Ishikawa (cell line): ENCODE measurements around the gene CINP.

Experiments used
- CEBPB ChIP-seq: IDR thresholded peaks from 2 replicates; pipeline ENCODE4 v1.6.1; 2012
- CREB1 ChIP-seq: IDR thresholded peaks from 2 replicates; pipeline ENCODE4 v1.6.1; 2012; ENCODE audit warnings: low read depth
- EGR1 ChIP-seq: IDR thresholded peaks from 2 replicates; pipeline ENCODE4 v1.6.1; 2012
- EP300 ChIP-seq: IDR thresholded peaks from 2 replicates; pipeline ENCODE4 v1.6.1; 2012; ENCODE audit warnings: borderline replicate concordance
- FOXM1 ChIP-seq: IDR thresholded peaks from 2 replicates; pipeline ENCODE4 v1.6.1; 2012; ENCODE audit warnings: low read depth, borderline replicate concordance
- NFIC ChIP-seq: IDR thresholded peaks from 2 replicates; pipeline ENCODE4 v1.6.1; 2012
- RAD21 ChIP-seq: IDR thresholded peaks from 2 replicates; pipeline ENCODE4 v1.6.1; 2012; ENCODE audit warnings: low read depth
- TAF1 ChIP-seq: IDR thresholded peaks from 2 replicates; pipeline ENCODE4 v1.6.1; 2012; ENCODE audit warnings: low read depth, mild to moderate bottlenecking
- TCF12 ChIP-seq: IDR thresholded peaks from 2 replicates; pipeline ENCODE4 v1.6.1; 2012; ENCODE audit warnings: low read depth
- TEAD4 ChIP-seq: IDR thresholded peaks from 2 replicates; pipeline ENCODE4 v1.6.1; 2012
- YY1 ChIP-seq: IDR thresholded peaks from 2 replicates; pipeline ENCODE4 v1.6.1; 2012; ENCODE audit warnings: low read depth
- ZBTB7A ChIP-seq: IDR thresholded peaks from 2 replicates; pipeline ENCODE4 v1.6.1; 2012; ENCODE audit warnings: low read depth
- TF ChIP-seq, protein P1 (sequence below): IDR thresholded peaks from 2 replicates; pipeline ENCODE4 v1.6.1; 2012; ENCODE audit warnings: low read depth, mild to moderate bottlenecking
- TF ChIP-seq, protein P2 (sequence below): IDR thresholded peaks from 2 replicates; pipeline ENCODE4 v1.6.1; 2012
- TF ChIP-seq, protein P3 (sequence below): IDR thresholded peaks from 2 replicates; pipeline ENCODE4 v1.6.1; 2012

CINP gene

DNA sequence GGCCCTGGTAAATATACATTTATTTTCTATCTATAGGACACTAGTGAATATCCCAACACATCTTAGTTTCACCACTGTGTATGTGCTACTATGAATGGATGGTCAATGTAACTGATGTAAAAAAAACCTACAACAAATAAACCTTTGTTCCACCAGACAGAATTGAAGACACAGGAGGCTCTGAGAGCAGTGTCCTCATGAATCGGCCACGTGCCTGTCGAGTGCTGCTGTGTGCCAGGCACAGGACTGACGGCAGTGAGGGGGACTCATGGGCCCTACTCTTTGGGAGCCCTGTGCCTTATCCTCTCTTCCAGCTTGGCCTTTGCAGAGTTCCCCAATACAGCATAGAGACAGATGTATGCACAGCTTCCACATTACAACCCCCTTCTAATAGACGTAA, 18.2 kb downstream of the CINP start:
- TF ChIP-seq EGR1 (no peak), RAD21 (no peak), FOXM1 (no peak), CEBPB (no peak), ZBTB7A (no peak), TEAD4 (no peak), TAF1 (no peak), NFIC (no peak), TCF12 (no peak), EP300 (no peak), YY1 (no peak), CREB1 (no peak)
- TF ChIP-seq, protein P1, sequence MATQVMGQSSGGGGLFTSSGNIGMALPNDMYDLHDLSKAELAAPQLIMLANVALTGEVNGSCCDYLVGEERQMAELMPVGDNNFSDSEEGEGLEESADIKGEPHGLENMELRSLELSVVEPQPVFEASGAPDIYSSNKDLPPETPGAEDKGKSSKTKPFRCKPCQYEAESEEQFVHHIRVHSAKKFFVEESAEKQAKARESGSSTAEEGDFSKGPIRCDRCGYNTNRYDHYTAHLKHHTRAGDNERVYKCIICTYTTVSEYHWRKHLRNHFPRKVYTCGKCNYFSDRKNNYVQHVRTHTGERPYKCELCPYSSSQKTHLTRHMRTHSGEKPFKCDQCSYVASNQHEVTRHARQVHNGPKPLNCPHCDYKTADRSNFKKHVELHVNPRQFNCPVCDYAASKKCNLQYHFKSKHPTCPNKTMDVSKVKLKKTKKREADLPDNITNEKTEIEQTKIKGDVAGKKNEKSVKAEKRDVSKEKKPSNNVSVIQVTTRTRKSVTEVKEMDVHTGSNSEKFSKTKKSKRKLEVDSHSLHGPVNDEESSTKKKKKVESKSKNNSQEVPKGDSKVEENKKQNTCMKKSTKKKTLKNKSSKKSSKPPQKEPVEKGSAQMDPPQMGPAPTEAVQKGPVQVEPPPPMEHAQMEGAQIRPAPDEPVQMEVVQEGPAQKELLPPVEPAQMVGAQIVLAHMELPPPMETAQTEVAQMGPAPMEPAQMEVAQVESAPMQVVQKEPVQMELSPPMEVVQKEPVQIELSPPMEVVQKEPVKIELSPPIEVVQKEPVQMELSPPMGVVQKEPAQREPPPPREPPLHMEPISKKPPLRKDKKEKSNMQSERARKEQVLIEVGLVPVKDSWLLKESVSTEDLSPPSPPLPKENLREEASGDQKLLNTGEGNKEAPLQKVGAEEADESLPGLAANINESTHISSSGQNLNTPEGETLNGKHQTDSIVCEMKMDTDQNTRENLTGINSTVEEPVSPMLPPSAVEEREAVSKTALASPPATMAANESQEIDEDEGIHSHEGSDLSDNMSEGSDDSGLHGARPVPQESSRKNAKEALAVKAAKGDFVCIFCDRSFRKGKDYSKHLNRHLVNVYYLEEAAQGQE, result no peak
- TF ChIP-seq, protein P2, sequence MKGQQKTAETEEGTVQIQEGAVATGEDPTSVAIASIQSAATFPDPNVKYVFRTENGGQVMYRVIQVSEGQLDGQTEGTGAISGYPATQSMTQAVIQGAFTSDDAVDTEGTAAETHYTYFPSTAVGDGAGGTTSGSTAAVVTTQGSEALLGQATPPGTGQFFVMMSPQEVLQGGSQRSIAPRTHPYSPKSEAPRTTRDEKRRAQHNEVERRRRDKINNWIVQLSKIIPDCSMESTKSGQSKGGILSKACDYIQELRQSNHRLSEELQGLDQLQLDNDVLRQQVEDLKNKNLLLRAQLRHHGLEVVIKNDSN, result no peak
- TF ChIP-seq, protein P3, sequence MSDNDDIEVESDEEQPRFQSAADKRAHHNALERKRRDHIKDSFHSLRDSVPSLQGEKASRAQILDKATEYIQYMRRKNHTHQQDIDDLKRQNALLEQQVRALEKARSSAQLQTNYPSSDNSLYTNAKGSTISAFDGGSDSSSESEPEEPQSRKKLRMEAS, result no peak

DNA sequence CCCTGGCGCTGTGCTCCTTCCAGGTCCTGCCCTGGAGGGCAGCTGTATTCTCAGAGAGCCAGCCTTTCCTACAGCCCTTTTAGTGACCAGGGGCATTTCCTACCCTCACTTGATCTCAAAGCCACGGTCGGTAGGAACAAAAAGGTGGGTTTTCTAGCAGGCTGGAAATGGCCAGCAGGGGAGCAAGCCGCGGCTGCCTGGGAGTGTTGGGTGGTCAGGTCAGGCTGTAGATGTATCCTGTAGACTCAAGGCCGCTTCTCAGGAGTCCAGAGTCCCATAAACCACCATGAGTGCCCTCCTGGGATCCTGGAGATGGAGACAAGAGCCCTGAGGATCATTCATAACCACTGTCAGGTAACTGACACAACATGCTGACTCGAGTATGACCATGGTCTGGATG, 18.6 kb downstream of the CINP start:
- TF ChIP-seq TAF1, result no peak
- TF ChIP-seq, protein P2, result no peak
- no peak for TF ChIP-seq EGR1
- TF ChIP-seq, protein P1, result no peak

DNA sequence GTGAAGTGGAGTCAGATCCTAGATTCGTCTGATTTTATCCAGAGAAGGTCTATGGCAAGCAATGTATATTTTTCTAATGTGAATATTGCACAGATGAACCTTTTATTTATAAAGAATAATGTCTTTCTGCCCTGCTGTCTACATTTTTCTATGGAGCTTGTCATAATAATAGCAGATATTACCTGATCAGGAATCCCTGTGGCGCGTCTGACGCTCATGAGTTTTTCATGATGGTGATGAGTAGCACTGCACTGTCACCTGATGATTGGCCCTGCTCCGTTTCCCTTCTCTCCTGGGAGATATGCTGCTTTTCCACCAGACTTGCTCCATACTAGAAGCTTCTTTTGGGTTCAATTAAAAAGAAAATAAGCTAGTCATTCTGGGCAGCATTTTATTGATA, 20.5 kb downstream of the CINP start:
- TF ChIP-seq, protein P3, result no peak
- no peak for TF ChIP-seq CREB1
- no peak for TF ChIP-seq FOXM1
- TF ChIP-seq YY1, result no peak
- TF ChIP-seq TAF1, result no peak
- no peak for TF ChIP-seq EGR1
- no peak for TF ChIP-seq ZBTB7A
- TF ChIP-seq, protein P2, result no peak
- TF ChIP-seq, protein P1, result no peak
- no peak for TF ChIP-seq NFIC
- no peak for TF ChIP-seq TEAD4
- TF ChIP-seq EP300, result no peak
- TF ChIP-seq TCF12, result no peak
- TF ChIP-seq RAD21, result no peak

DNA sequence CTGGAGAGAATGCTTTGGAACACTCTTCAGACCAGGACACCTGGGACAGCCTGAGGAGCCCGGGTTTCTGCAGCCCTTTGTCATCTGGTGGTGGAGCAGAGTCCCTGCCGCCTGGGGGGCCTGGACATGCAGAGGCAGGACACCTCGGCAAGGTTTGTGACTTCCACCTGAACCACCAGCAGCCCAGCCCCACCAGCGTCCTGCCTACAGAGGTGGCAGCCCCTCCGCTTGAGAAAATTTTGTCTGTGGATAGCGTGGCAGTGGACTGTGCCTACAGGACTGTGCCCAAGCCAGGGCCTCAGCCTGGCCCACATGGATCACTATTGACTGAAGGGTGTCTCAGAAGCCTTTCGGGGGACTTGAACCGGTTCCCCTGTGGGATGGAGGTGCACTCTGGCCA, 21.1 kb downstream of the CINP start:
- TF ChIP-seq, protein P2, result no peak
- TF ChIP-seq, protein P1, result no peak
- TF ChIP-seq ZBTB7A, result no peak
- no peak for TF ChIP-seq YY1
- no peak for TF ChIP-seq TAF1
- no peak for TF ChIP-seq NFIC
- TF ChIP-seq RAD21, result no peak
- no peak for TF ChIP-seq TEAD4
- TF ChIP-seq EGR1, result no peak
- no peak for TF ChIP-seq CREB1
- TF ChIP-seq, protein P3, result no peak
- no peak for TF ChIP-seq CEBPB
- TF ChIP-seq FOXM1, result no peak
- no peak for TF ChIP-seq TCF12
- no peak for TF ChIP-seq EP300
